KOPT-K1 (cell line): ENCODE data around the gene SLC7A7.
"Not testable (repeated sequence)": the region's sequence is repeated elsewhere in the genome, so short reads cannot be mapped to it uniquely, and the experiment has no call there.

ENCODE experiments used
- H3K27ac ChIP-seq: fragments of 200-600 bp; sonication (generic); 2 replicates; pipeline ENCODE4 v1.5.1; 2016; ENCODE audit warnings: antibody characterized with exemption, mild to moderate bottlenecking, low read depth, low read length; ENCODE audit not compliant: poor library complexity, severe bottlenecking
- H3K36me3 ChIP-seq: fragments of 200-600 bp; sonication (generic); 2 replicates; pipeline ENCODE4 v1.5.1; 2017; ENCODE audit warnings: antibody characterized with exemption, mild to moderate bottlenecking, low read length, moderate library complexity; ENCODE audit not compliant: insufficient read depth
- H3K9me3 ChIP-seq: fragments of 200-600 bp; sonication (generic); 2 replicates; pipeline ENCODE4 v1.5.1; 2017; ENCODE audit warnings: antibody characterized with exemption, low read length, mild to moderate bottlenecking; ENCODE audit not compliant: insufficient read depth, poor library complexity, severe bottlenecking

SLC7A7 gene

GRCh38 chr14:22794551-22794951 lies 20.7 kb downstream of the SLC7A7 start:
- Histone ChIP-seq H3K36me3 (no peaks in the 10 kb centered on the region), H3K27ac (no peak overlapping the region), H3K9me3 (peaks cover 7% of the 10 kb centered on the region)

- Histone ChIP-seq H3K27ac (no peak overlapping the region), H3K9me3 (peaks cover 7% of the 10 kb centered on the region), H3K36me3 (no peaks in the 10 kb centered on the region)
These were observed 21.3 kb downstream of the SLC7A7 start for GRCh38 chr14:22793976-22794375.

GRCh38 chr14:22793550-22793949 lies 21.7 kb downstream of the SLC7A7 start:
- not testable (repeated sequence) for H3K9me3 ChIP-seq, H3K36me3 ChIP-seq, H3K27ac ChIP-seq

GRCh38 chr14:22792158-22792557 lies 23.1 kb downstream of the SLC7A7 start:
- H3K9me3 ChIP-seq = peaks cover 7% of the 10 kb centered on the region
- H3K36me3 ChIP-seq = no peaks in the 10 kb centered on the region
- H3K27ac ChIP-seq = no peak overlapping the region

GRCh38 chr14:22791301-22791700 lies 23.9 kb downstream of the SLC7A7 start:
- H3K36me3 ChIP-seq = no peaks in the 10 kb centered on the region
- H3K9me3 ChIP-seq = peaks cover 7% of the 10 kb centered on the region
- no peak overlapping the region for H3K27ac ChIP-seq

GRCh38 chr14:22786685-22787084 lies 28.6 kb downstream of the SLC7A7 start:
- Histone ChIP-seq H3K27ac (no peak overlapping the region), H3K9me3 (no peaks in the 10 kb centered on the region), H3K36me3 (no peaks in the 10 kb centered on the region)

- no peaks in the 10 kb centered on the region for H3K9me3 ChIP-seq
These were observed 33.8 kb downstream of the SLC7A7 start for GRCh38 chr14:22781301-22781991.

GRCh38 chr14:22780941-22781300 lies 34.3 kb downstream of the SLC7A7 start:
- Histone ChIP-seq H3K27ac (no peak overlapping the region), H3K36me3 (no peaks in the 10 kb centered on the region), H3K9me3 (no peaks in the 10 kb centered on the region)

More at GRCh38 chr14:22781301-22781991, 33.8 kb downstream of the SLC7A7 start:
- H3K36me3 ChIP-seq = no peaks in the 10 kb centered on the region
- no peak overlapping the region for H3K27ac ChIP-seq

GRCh38 chr14:22780105-22780679 lies 35.0 kb downstream of the SLC7A7 start:
- Histone ChIP-seq H3K9me3 (no peaks in the 10 kb centered on the region), H3K27ac (no peak overlapping the region), H3K36me3 (peaks cover 3% of the 10 kb centered on the region; the same call in 1 of the 2 replicates)

- Histone ChIP-seq H3K9me3 (no peaks in the 10 kb centered on the region), H3K27ac (no peak overlapping the region), H3K36me3 (peaks cover 25% of the 10 kb centered on the region)
These were observed 37.2 kb downstream of the SLC7A7 start for GRCh38 chr14:22778084-22778483.

- H3K36me3 ChIP-seq = peaks cover 34% of the 10 kb centered on the region
- H3K27ac ChIP-seq, H3K9me3 ChIP-seq: not testable (repeated sequence)
These were observed 38.4 kb downstream of the SLC7A7 start for GRCh38 chr14:22776849-22777248.

GRCh38 chr14:22776215-22776614 lies 39.0 kb downstream of the SLC7A7 start:
- no peaks in the 10 kb centered on the region for H3K9me3 ChIP-seq
- H3K36me3 ChIP-seq = peaks cover 40% of the 10 kb centered on the region
- no peak overlapping the region for H3K27ac ChIP-seq

- Histone ChIP-seq H3K9me3 (no peaks in the 10 kb centered on the region), H3K27ac (no peak overlapping the region), H3K36me3 (peaks cover 61% of the 10 kb centered on the region)
These were observed 41.1 kb downstream of the SLC7A7 start for GRCh38 chr14:22774011-22774706.

GRCh38 chr14:22773162-22774010 lies 41.8 kb downstream of the SLC7A7 start:
- no peak overlapping the region for H3K27ac ChIP-seq
- H3K9me3 ChIP-seq = no peaks in the 10 kb centered on the region
- H3K36me3 ChIP-seq = peaks cover 66% of the 10 kb centered on the region

GRCh38 chr14:22772725-22773124 lies 42.5 kb downstream of the SLC7A7 start:
- H3K27ac ChIP-seq = no peak overlapping the region
- no peaks in the 10 kb centered on the region for H3K9me3 ChIP-seq
- peaks cover 68% of the 10 kb centered on the region for H3K36me3 ChIP-seq
